Measurements from ENCODE around the gene CD247. TPM values are rescaled to one million over a fixed set of nuclear protein-coding genes. Genes with fewer than 3 reads are reported as not detected.

Gene CD247
- total RNA-seq, 1 donor from 2014 or later, result not detected

GRCh38 chr1:167420510-167420909 is 97.8 kb downstream of the CD247 start:
- no peak for DNase-seq (ENCODE audit: extremely low spot score, unreplicated experiment)
- Mint-ChIP-seq H3K9me3 (ENCODE audit: unreplicated experiment) (no peaks in the 10 kb centered on the region), H3K27me3 (ENCODE audit: unreplicated experiment) (no peaks in the 10 kb centered on the region), H3K27ac (ENCODE audit: unreplicated experiment) (no peak overlapping the region), H3K4me3 (ENCODE audit: unreplicated experiment) (no peak overlapping the region), H3K36me3 (ENCODE audit: unreplicated experiment) (peaks cover 17% of the 10 kb centered on the region), H3K4me1 (ENCODE audit: unreplicated experiment) (peaks cover 5% of the 10 kb centered on the region)
- no peak for TF ChIP-seq CTCF (IDR thresholded peaks at IDR 0.05)

DNA sequence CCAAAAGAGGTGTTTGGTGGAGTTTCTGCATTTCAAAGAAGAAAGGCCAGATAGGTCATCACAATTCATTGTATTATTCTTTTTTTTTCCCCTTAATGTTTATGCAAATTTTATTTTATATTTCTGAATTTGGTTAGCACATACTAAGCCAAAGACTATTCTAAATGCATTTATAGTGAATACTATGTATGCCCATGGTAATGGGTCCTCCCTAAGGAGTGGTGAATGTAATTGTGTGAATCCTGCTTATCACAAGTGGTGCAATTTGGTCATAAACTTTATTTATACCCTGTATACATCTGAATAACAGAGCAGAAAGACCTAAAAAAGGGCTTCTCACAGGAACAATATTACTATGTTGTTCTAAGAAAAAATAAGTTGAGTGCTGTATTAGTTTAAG is 99.1 kb downstream of the CD247 start:
- H3K9me3 Mint-ChIP-seq (ENCODE audit: unreplicated experiment), result no peaks in the 10 kb centered on the region
- H3K27ac Mint-ChIP-seq (ENCODE audit: unreplicated experiment), result no peak overlapping the region
- DNase-seq (ENCODE audit: extremely low spot score, unreplicated experiment), result no peak
- no peak for TF ChIP-seq CTCF (IDR thresholded peaks at IDR 0.05)
- H3K36me3 Mint-ChIP-seq (ENCODE audit: unreplicated experiment), result peaks cover 22% of the 10 kb centered on the region
- H3K4me3 Mint-ChIP-seq (ENCODE audit: unreplicated experiment), result no peak overlapping the region
- peaks cover 5% of the 10 kb centered on the region for H3K4me1 Mint-ChIP-seq (ENCODE audit: unreplicated experiment)
- H3K27me3 Mint-ChIP-seq (ENCODE audit: unreplicated experiment), result no peaks in the 10 kb centered on the region

GRCh38 chr1:167418391-167418790 is 99.9 kb downstream of the CD247 start:
- DNase-seq (ENCODE audit: extremely low spot score, unreplicated experiment), result no peak
- no peak overlapping the region for H3K4me3 Mint-ChIP-seq (ENCODE audit: unreplicated experiment)
- H3K9me3 Mint-ChIP-seq (ENCODE audit: unreplicated experiment), result no peaks in the 10 kb centered on the region
- H3K27ac Mint-ChIP-seq (ENCODE audit: unreplicated experiment), result no peak overlapping the region
- peaks cover 5% of the 10 kb centered on the region for H3K4me1 Mint-ChIP-seq (ENCODE audit: unreplicated experiment)
- no peak for TF ChIP-seq CTCF (IDR thresholded peaks at IDR 0.05)
- no peaks in the 10 kb centered on the region for H3K27me3 Mint-ChIP-seq (ENCODE audit: unreplicated experiment)
- peaks cover 26% of the 10 kb centered on the region for H3K36me3 Mint-ChIP-seq (ENCODE audit: unreplicated experiment)

GRCh38 chr1:167416506-167416905 is 101.8 kb downstream of the CD247 start:
- Mint-ChIP-seq H3K36me3 (ENCODE audit: unreplicated experiment) (peaks cover 42% of the 10 kb centered on the region), H3K27ac (ENCODE audit: unreplicated experiment) (no peak overlapping the region), H3K4me1 (ENCODE audit: unreplicated experiment) (peaks cover 5% of the 10 kb centered on the region), H3K4me3 (ENCODE audit: unreplicated experiment) (no peak overlapping the region), H3K9me3 (ENCODE audit: unreplicated experiment) (no peaks in the 10 kb centered on the region), H3K27me3 (ENCODE audit: unreplicated experiment) (no peaks in the 10 kb centered on the region)
- no peak for DNase-seq (ENCODE audit: extremely low spot score, unreplicated experiment)
- TF ChIP-seq CTCF (IDR thresholded peaks at IDR 0.05), result no peak

- TF ChIP-seq CTCF (IDR thresholded peaks at IDR 0.05), result no peak
- DNase-seq (ENCODE audit: extremely low spot score, unreplicated experiment), result no peak
- H3K9me3 Mint-ChIP-seq (ENCODE audit: unreplicated experiment), result no peaks in the 10 kb centered on the region
- H3K36me3 Mint-ChIP-seq (ENCODE audit: unreplicated experiment), result peaks cover 44% of the 10 kb centered on the region
- no peak overlapping the region for H3K27ac Mint-ChIP-seq (ENCODE audit: unreplicated experiment)
- no peak overlapping the region for H3K4me3 Mint-ChIP-seq (ENCODE audit: unreplicated experiment)
- peaks cover 2% of the 10 kb centered on the region for H3K4me1 Mint-ChIP-seq (ENCODE audit: unreplicated experiment)
- H3K27me3 Mint-ChIP-seq (ENCODE audit: unreplicated experiment), result no peaks in the 10 kb centered on the region
Measured at GRCh38 chr1:167413328-167413727, 105.0 kb downstream of the CD247 start.

All from osteocyte (in vitro differentiated cells).